SK-N-SH (cell line): Measurements from ENCODE around the gene SPEG. TPM values are rescaled to one million over a fixed set of nuclear protein-coding genes. Genes with fewer than 3 reads are reported as not detected.

Source experiments
- CTCF ChIA-PET: fragments of 300-600, 350-600 bp; formaldehyde crosslinking; extraction: SDS; loops from one replicate; lab custom pipeline; 2021; lab: Yijun Ruan, JAX
- POLR2A ChIA-PET: fragments of 350-600 bp; sonication (Branson Sonifier 250); formaldehyde crosslinking; extraction: SDS; loops from one replicate; lab custom pipeline; 2020; ENCODE audit warnings: antibody characterized with exemption, inconsistent platforms; lab: Yijun Ruan, JAX
- DNase-seq: peaks from one replicate; pipeline ENCODE4 v3.0.0; 2012
- H2AFZ ChIP-seq: fragments of 200-600 bp; sonication (generic); 2 replicates; pipeline ENCODE4 v1.8.1; 2016; ENCODE audit warnings: antibody characterized with exemption, mild to moderate bottlenecking, low read depth
- H3F3A ChIP-seq: fragments of 200-600 bp; sonication (generic); replicated peaks from 2 replicates; pipeline ENCODE3; 2016; ENCODE audit warnings: antibody characterized with exemption, mild to moderate bottlenecking; ENCODE audit not compliant: insufficient read depth
- H3K27ac ChIP-seq, 2 experiments: fragments of 200-500 bp in 1 of 2; fragments of 200-600 bp in 1 of 2; sonication (Bioruptor generic) in 1 of 2; sonication (generic), shearing (Covaris generic) in 1 of 2; 2 replicates each; pipeline versions ENCODE4 v1.5.1 to v1.6.1; 2014 to 2016; ENCODE audit warnings: low read depth in 2 of 2, inconsistent platforms in 1 of 2, low read length in 1 of 2, mild to moderate bottlenecking in 1 of 2, mixed read lengths in 1 of 2
- H3K27me3 ChIP-seq: fragments of 200-600 bp; sonication (generic), shearing (Covaris generic); 2 replicates; pipeline ENCODE4 v1.6.1; 2016; ENCODE audit warnings: mixed run types; ENCODE audit not compliant: insufficient read depth
- H3K36me3 ChIP-seq, 2 experiments: fragments of 200-500 bp in 1 of 2; fragments of 200-600 bp in 1 of 2; sonication (Bioruptor generic) in 1 of 2; sonication (generic) in 1 of 2; replicated peaks in 1 of 2; 2 replicates each; pipeline versions ENCODE3 to v1.5.1; 2014 to 2016; ENCODE audit warnings: low read length in 1 of 2, mild to moderate bottlenecking in 1 of 2; ENCODE audit not compliant: insufficient read depth in 2 of 2, control insufficient read depth in 1 of 2
- H3K4me1 ChIP-seq, 2 experiments: fragments of 200-500 bp in 1 of 2; fragments of 200-600 bp in 1 of 2; sonication (Bioruptor generic) in 1 of 2; sonication (generic), shearing (Covaris generic) in 1 of 2; 2 replicates each; pipeline versions ENCODE4 v1.5.1 to v1.6.1; 2014 to 2016; ENCODE audit warnings: low read depth in 1 of 2, low read length in 1 of 2, mixed run types in 1 of 2; ENCODE audit not compliant: insufficient read depth in 2 of 2, control insufficient read depth in 1 of 2
- H3K4me2 ChIP-seq: fragments of 200-600 bp; sonication (generic), shearing (Covaris generic); 2 replicates; pipeline ENCODE4 v1.6.1; 2017; ENCODE audit warnings: mixed run types
- H3K4me3 ChIP-seq, 2 experiments: fragments of 200-500 bp in 1 of 2; fragments of 200-600 bp in 1 of 2; sonication (Bioruptor generic) in 1 of 2; sonication (generic), shearing (Covaris generic) in 1 of 2; 2 replicates each; pipeline versions ENCODE4 v1.5.1 to v1.8.1; 2014 to 2016; ENCODE audit warnings: low read depth in 2 of 2, inconsistent platforms in 1 of 2, low read length in 1 of 2, mild to moderate bottlenecking in 1 of 2, mixed read lengths in 1 of 2, moderate library complexity in 1 of 2
- H3K79me2 ChIP-seq: fragments of 200-600 bp; sonication (generic); 2 replicates; pipeline ENCODE4 v1.8.1; 2017; ENCODE audit warnings: mild to moderate bottlenecking; ENCODE audit not compliant: insufficient read depth
- H3K9ac ChIP-seq: fragments of 200-600 bp; sonication (generic); 2 replicates; pipeline ENCODE4 v1.6.1; 2017; ENCODE audit warnings: mixed run types
- H3K9me2 ChIP-seq: fragments of 200-600 bp; sonication (generic); 2 replicates; pipeline ENCODE4 v1.6.1; 2017; ENCODE audit warnings: mixed run types
- H3K9me3 ChIP-seq: fragments of 200-600 bp; sonication (generic); 2 replicates; pipeline ENCODE4 v1.6.1; 2017; ENCODE audit warnings: mixed run types, mild to moderate bottlenecking, moderate library complexity
- H4K20me1 ChIP-seq: fragments of 200-600 bp; sonication (generic); 2 replicates; pipeline ENCODE4 v1.6.1; 2017; ENCODE audit warnings: mild to moderate bottlenecking, mixed run types; ENCODE audit not compliant: insufficient read depth
- ELF1 ChIP-seq: IDR thresholded peaks from 2 replicates; pipeline ENCODE4 v1.4.0; 2012
- GABPA ChIP-seq: IDR thresholded peaks from 2 replicates; pipeline ENCODE4 v1.4.0; 2012; ENCODE audit warnings: low read depth, mild to moderate bottlenecking
- NRF1 ChIP-seq: IDR thresholded peaks from 2 replicates; pipeline ENCODE4 v1.6.1; 2012; ENCODE audit warnings: low read depth, mild to moderate bottlenecking, low read length
- POLR2AphosphoS5 ChIP-seq: IDR thresholded peaks from 2 replicates; pipeline ENCODE4 v1.6.1; 2012; ENCODE audit warnings: low read depth, low read length
- RXRA ChIP-seq: IDR thresholded peaks from 2 replicates; pipeline ENCODE4 v1.4.0; 2012; ENCODE audit warnings: low read depth, mild to moderate bottlenecking, borderline replicate concordance
- SIN3A ChIP-seq: IDR thresholded peaks from 2 replicates; pipeline ENCODE4 v1.6.1; 2012; ENCODE audit warnings: low read depth, mild to moderate bottlenecking, low read length, moderate library complexity, borderline replicate concordance
- WGBS: methylation state at CpG from one replicate; pipeline ENCODE4 v1.1.6; 2017; ENCODE audit warnings: low lambda C conversion rate; 5-methylcytosine and 5-hydroxymethylcytosine counted together
- polyA plus RNA-seq, 3 experiments: library from polyadenylated mRNA; depleted of rRNA; stranded (reverse); fragments of >200 nt; gene quantifications; 2 replicates each; pipeline ENCODE4 v1.2.3, GENCODE V29; 2012
- TF ChIP-seq, protein P1 (sequence below): fragments of 200-600 bp; sonication (generic); IDR thresholded peaks from 2 replicates; pipeline ENCODE4 v1.6.1; 2017; ENCODE audit warnings: antibody characterized with exemption, mild to moderate bottlenecking, moderate library complexity
- TF ChIP-seq, protein P2 (sequence below): IDR thresholded peaks from 2 replicates; pipeline ENCODE4 v1.4.0; 2012; ENCODE audit warnings: low read depth, borderline replicate concordance
- TF ChIP-seq, protein P3 (sequence below): IDR thresholded peaks from 2 replicates; pipeline ENCODE4 v1.4.0; 2012; ENCODE audit warnings: low read depth
- TF ChIP-seq, protein P4 (sequence below): fragments of 150-350 bp; IDR thresholded peaks from 2 replicates; pipeline ENCODE4 v1.6.1; 2016; ENCODE audit warnings: mild to moderate bottlenecking, low read depth, low read length

The SPEG gene
- polyA plus RNA-seq, 1 of the 3 experiments (the other 2 are of a cell fraction) = 107 TPM

DNA sequence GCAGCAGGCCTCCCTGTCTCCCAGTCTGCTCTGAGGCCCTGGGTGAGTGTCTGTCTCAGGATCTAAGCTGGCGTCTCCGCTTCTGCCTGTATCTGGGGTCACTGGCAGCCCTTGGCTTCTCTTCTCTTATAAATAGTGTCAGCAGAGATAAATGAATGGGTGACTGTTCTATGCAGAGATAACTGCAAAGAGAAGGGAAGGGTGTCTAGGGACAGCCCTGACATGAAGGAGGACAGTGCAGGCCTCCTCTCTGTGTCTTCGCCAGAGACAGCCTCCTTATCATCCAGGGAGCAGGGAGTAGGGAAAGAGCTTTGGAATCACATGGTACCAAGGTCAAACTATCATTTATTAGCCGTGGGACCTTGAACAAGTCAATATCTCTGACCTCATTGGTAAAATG, 35.8 kb downstream of the SPEG start:
- Histone ChIP-seq H3K4me1 (peaks cover 12 to 28% of the 10 kb centered on the region in 2 experiments; a peak in 3 of 4 replicates), H3K79me2 (no peaks in the 10 kb centered on the region), H3K4me2 (no peak overlapping the region), H3K27ac (no peak overlapping the region), H3K4me3 (no peak overlapping the region), H3K9me3 (no peaks in the 10 kb centered on the region), H4K20me1 (no peaks in the 10 kb centered on the region), H3K9ac (no peak overlapping the region), H3K9me2 (no peaks in the 10 kb centered on the region), H3K27me3 (no peaks in the 10 kb centered on the region), H3K36me3 (peaks cover 18 to 55% of the 10 kb centered on the region in 2 experiments), H3F3A (peaks cover 4% of the 10 kb centered on the region), H2AFZ (no peak overlapping the region)
- WGBS = 92% methylated on average over 4 of the region's 4 CpGs
- ChIA-PET POLR2A (no interaction called here), CTCF (interaction anchor here (8.6 to 56.4 kb wide), 3 partner anchors 13 to 67 kb away, joined by 73 to 2824 read pairs (median 159); partner anchors contain the start of genes ASIC4, CHPF, GMPPA and TMEM198)
- DNase-seq = no peak
- TF ChIP-seq, protein P1, sequence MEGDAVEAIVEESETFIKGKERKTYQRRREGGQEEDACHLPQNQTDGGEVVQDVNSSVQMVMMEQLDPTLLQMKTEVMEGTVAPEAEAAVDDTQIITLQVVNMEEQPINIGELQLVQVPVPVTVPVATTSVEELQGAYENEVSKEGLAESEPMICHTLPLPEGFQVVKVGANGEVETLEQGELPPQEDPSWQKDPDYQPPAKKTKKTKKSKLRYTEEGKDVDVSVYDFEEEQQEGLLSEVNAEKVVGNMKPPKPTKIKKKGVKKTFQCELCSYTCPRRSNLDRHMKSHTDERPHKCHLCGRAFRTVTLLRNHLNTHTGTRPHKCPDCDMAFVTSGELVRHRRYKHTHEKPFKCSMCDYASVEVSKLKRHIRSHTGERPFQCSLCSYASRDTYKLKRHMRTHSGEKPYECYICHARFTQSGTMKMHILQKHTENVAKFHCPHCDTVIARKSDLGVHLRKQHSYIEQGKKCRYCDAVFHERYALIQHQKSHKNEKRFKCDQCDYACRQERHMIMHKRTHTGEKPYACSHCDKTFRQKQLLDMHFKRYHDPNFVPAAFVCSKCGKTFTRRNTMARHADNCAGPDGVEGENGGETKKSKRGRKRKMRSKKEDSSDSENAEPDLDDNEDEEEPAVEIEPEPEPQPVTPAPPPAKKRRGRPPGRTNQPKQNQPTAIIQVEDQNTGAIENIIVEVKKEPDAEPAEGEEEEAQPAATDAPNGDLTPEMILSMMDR = no peak
- TF ChIP-seq RXRA (no peak), SIN3A (no peak), ELF1 (no peak), POLR2AphosphoS5 (no peak), NRF1 (no peak), GABPA (no peak)
- TF ChIP-seq, protein P2, sequence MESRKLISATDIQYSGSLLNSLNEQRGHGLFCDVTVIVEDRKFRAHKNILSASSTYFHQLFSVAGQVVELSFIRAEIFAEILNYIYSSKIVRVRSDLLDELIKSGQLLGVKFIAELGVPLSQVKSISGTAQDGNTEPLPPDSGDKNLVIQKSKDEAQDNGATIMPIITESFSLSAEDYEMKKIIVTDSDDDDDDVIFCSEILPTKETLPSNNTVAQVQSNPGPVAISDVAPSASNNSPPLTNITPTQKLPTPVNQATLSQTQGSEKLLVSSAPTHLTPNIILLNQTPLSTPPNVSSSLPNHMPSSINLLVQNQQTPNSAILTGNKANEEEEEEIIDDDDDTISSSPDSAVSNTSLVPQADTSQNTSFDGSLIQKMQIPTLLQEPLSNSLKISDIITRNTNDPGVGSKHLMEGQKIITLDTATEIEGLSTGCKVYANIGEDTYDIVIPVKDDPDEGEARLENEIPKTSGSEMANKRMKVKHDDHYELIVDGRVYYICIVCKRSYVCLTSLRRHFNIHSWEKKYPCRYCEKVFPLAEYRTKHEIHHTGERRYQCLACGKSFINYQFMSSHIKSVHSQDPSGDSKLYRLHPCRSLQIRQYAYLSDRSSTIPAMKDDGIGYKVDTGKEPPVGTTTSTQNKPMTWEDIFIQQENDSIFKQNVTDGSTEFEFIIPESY = no peak
- TF ChIP-seq, protein P3, sequence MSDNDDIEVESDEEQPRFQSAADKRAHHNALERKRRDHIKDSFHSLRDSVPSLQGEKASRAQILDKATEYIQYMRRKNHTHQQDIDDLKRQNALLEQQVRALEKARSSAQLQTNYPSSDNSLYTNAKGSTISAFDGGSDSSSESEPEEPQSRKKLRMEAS = no peak
- TF ChIP-seq, protein P4, sequence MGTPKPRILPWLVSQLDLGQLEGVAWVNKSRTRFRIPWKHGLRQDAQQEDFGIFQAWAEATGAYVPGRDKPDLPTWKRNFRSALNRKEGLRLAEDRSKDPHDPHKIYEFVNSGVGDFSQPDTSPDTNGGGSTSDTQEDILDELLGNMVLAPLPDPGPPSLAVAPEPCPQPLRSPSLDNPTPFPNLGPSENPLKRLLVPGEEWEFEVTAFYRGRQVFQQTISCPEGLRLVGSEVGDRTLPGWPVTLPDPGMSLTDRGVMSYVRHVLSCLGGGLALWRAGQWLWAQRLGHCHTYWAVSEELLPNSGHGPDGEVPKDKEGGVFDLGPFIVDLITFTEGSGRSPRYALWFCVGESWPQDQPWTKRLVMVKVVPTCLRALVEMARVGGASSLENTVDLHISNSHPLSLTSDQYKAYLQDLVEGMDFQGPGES = no peak
